Hematopoietic multipotent progenitor cell treated with erythropoietin and hydrocortisone succinate and interleukin-3 and kit ligand, for 6 days (in vitro differentiated cells): ENCODE results near the gene RPL39.
"Not testable (repeated sequence)": the region's sequence is repeated elsewhere in the genome, so short reads cannot be mapped to it uniquely, and the experiment has no call there.

Experiments used
- DNase-seq: peaks from one replicate; pipeline ENCODE4 v3.0.0-alpha.2; 2015

RPL39 gene

GRCh38 chrX:119791437-119792231 is at the start of gene RPL39:
TSS of gene RPL39 (minus strand) at chrX:119791630. CDS start at chrX:119791576, 54 bp downstream.
- peak; percentile 95 for DNase-seq

- DNase-seq = no peak
Measured at GRCh38 chrX:119833905-119834304, 42.5 kb upstream of the RPL39 start.

GRCh38 chrX:119828446-119828845 is 37.0 kb upstream of the RPL39 start:
- DNase-seq = no peak

- no peak for DNase-seq
Measured at GRCh38 chrX:119826399-119826959, 35.0 kb upstream of the RPL39 start.

GRCh38 chrX:119824221-119824620 is 32.8 kb upstream of the RPL39 start:
- DNase-seq = not testable (repeated sequence)

GRCh38 chrX:119821703-119822102 is 30.3 kb upstream of the RPL39 start:
- DNase-seq = peak; percentile 11

GRCh38 chrX:119817130-119817690 is 25.8 kb upstream of the RPL39 start:
- no peak for DNase-seq

GRCh38 chrX:119816300-119816699 is 24.9 kb upstream of the RPL39 start:
- DNase-seq = no peak

- peak; percentile 81 for DNase-seq
Measured at GRCh38 chrX:119809185-119809666, 17.8 kb upstream of the RPL39 start.

GRCh38 chrX:119808461-119808860 is 17.0 kb upstream of the RPL39 start:
- DNase-seq = not testable (repeated sequence)

GRCh38 chrX:119802546-119802945 is 11.1 kb upstream of the RPL39 start:
- DNase-seq = no peak

GRCh38 chrX:119801253-119802221 is 10.1 kb upstream of the RPL39 start:
- DNase-seq = no peak

- DNase-seq = peak; percentile 58
Measured at GRCh38 chrX:119790977-119791436, 423 bp downstream of the RPL39 start.

GRCh38 chrX:119784747-119785446 is 6.5 kb downstream of the RPL39 start:
- DNase-seq = peak; percentile 61

- DNase-seq = peak; percentile 41
Measured at GRCh38 chrX:119783026-119783425, 8.4 kb downstream of the RPL39 start.

- no peak for DNase-seq
Measured at GRCh38 chrX:119778829-119779228, 12.6 kb downstream of the RPL39 start.

- no peak for DNase-seq
Measured at GRCh38 chrX:119775517-119776238, 15.8 kb downstream of the RPL39 start.

- not testable (repeated sequence) for DNase-seq
Measured at GRCh38 chrX:119769388-119769787, 22.0 kb downstream of the RPL39 start.

GRCh38 chrX:119768436-119768835 is 23.0 kb downstream of the RPL39 start:
- not testable (repeated sequence) for DNase-seq

- DNase-seq = no peak
Measured at GRCh38 chrX:119763836-119764387, 27.5 kb downstream of the RPL39 start.

GRCh38 chrX:119763181-119763580 is 28.2 kb downstream of the RPL39 start:
- DNase-seq = no peak
